GM12878 (cell line): ENCODE measurements around the gene S1PR4. TPM values are rescaled to one million over a fixed set of nuclear protein-coding genes. Genes with fewer than 3 reads are reported as not detected.

Experiments
- BCL11A ChIP-seq: IDR thresholded peaks from 2 replicates; pipeline ENCODE4 v1.6.1; 2011; ENCODE audit warnings: low read depth, low read length
- BHLHE40 ChIP-seq, 2 experiments: fragments of 450-650 bp in 1 of 2; IDR thresholded peaks; 2 replicates each; pipeline ENCODE4 v1.6.1; 2011 to 2017; ENCODE audit warnings: low read depth in 2 of 2, borderline replicate concordance in 1 of 2, improper control_type of control experiment in 1 of 2, low read length in 1 of 2, mild to moderate bottlenecking in 1 of 2
- BRCA1 ChIP-seq: IDR thresholded peaks from 2 replicates; pipeline ENCODE4 v1.6.1; 2011; ENCODE audit warnings: low read depth, low read length, improper control_type of control experiment
- CBX5 ChIP-seq: sonication (generic); IDR thresholded peaks from 2 replicates; pipeline ENCODE4 v1.6.1; 2016; ENCODE audit warnings: low read depth, moderate library complexity, mild to moderate bottlenecking, inconsistent platforms
- CEBPB ChIP-seq, 2 experiments: fragments of 150-350 bp in 1 of 2; IDR thresholded peaks; 2 replicates each; pipeline ENCODE4 v1.6.1; 2012 to 2014; ENCODE audit warnings: low read depth in 2 of 2, low read length in 2 of 2, borderline replicate concordance in 1 of 2, inconsistent platforms in 1 of 2
- EED ChIP-seq: sonication (generic); IDR thresholded peaks from 2 replicates; pipeline ENCODE4 v1.6.1; 2016; ENCODE audit warnings: antibody characterized with exemption, low read depth
- EP300 ChIP-seq, 2 experiments: fragments of 150-350 bp in 1 of 2; IDR thresholded peaks; 2 replicates each; pipeline ENCODE4 v1.6.1; 2011 to 2012; ENCODE audit warnings: low read depth in 2 of 2, low read length in 2 of 2, borderline replicate concordance in 1 of 2, improper control_type of control experiment in 1 of 2, inconsistent platforms in 1 of 2; ENCODE audit not compliant: control insufficient read depth in 1 of 2
- HCFC1 ChIP-seq: fragments of 150-350 bp; IDR thresholded peaks from 2 replicates; pipeline ENCODE4 v1.6.1; 2014; ENCODE audit warnings: low read length
- HDAC6 ChIP-seq: fragments of 200-600 bp; sonication (generic); IDR thresholded peaks from one replicate; pipeline ENCODE4 v1.8.0; 2017; ENCODE audit warnings: antibody characterized with exemption; ENCODE audit not compliant: unreplicated experiment
- MTA3 ChIP-seq: IDR thresholded peaks from 2 replicates; pipeline ENCODE4 v1.6.1; 2012; ENCODE audit warnings: low read length, inconsistent platforms, borderline replicate concordance
- MYC ChIP-seq: IDR thresholded peaks from 2 replicates; pipeline ENCODE4 v1.6.1; 2011; ENCODE audit warnings: mild to moderate bottlenecking, low read length, moderate library complexity, inconsistent platforms; ENCODE audit not compliant: insufficient read depth, insufficient replicate concordance, insufficient read length, severe bottlenecking
- NFXL1 ChIP-seq: fragments of 450-650 bp; IDR thresholded peaks from 2 replicates; pipeline ENCODE4 v1.6.1; 2017; ENCODE audit warnings: antibody characterized with exemption, mild to moderate bottlenecking, borderline replicate concordance
- NFYB ChIP-seq: IDR thresholded peaks from 2 replicates; pipeline ENCODE4 v1.6.1; 2011; ENCODE audit warnings: low read depth, mild to moderate bottlenecking, low read length, improper control_type of control experiment, moderate library complexity; ENCODE audit not compliant: insufficient read depth
- PAX5 ChIP-seq: IDR thresholded peaks from 2 replicates; pipeline ENCODE4 v1.6.1; 2011; ENCODE audit warnings: low read depth, low read length, borderline replicate concordance
- RAD21 ChIP-seq: IDR thresholded peaks from 2 replicates; pipeline ENCODE4 v1.6.1; 2011; ENCODE audit warnings: mild to moderate bottlenecking, low read depth, low read length, moderate library complexity; ENCODE audit not compliant: insufficient read depth
- RELB ChIP-seq: fragments of 450-650 bp; IDR thresholded peaks from 2 replicates; pipeline ENCODE4 v1.6.1; 2017; ENCODE audit warnings: low read depth, mild to moderate bottlenecking, moderate library complexity
- SP1 ChIP-seq: IDR thresholded peaks from one replicate; pipeline ENCODE4 v1.6.1; 2011; ENCODE audit warnings: low read depth, low read length
- SPI1 ChIP-seq: IDR thresholded peaks from 2 replicates; pipeline ENCODE4 v1.6.1; 2011; ENCODE audit warnings: low read depth, mild to moderate bottlenecking, low read length, moderate library complexity, borderline replicate concordance; ENCODE audit not compliant: insufficient read depth
- STAT1 ChIP-seq: fragments of 450-650 bp; conservative IDR thresholded peaks from 2 replicates; pipeline ENCODE4 v1.6.1; 2014; ENCODE audit warnings: antibody characterized with exemption, mild to moderate bottlenecking
- WRNIP1 ChIP-seq: IDR thresholded peaks from 2 replicates; pipeline ENCODE4 v1.6.1; 2011; ENCODE audit warnings: low read depth, low read length, improper control_type of control experiment, borderline replicate concordance
- ZBED1 ChIP-seq: IDR thresholded peaks from 2 replicates; pipeline ENCODE4 v1.6.1; 2016; ENCODE audit warnings: borderline replicate concordance
- polyA plus RNA-seq, 11 experiments: library from polyadenylated mRNA; depleted of rRNA in 4 of 11; unstranded in 6 of 11; stranded (reverse) in 5 of 11; fragments of >200 nt; fragmentation: Nextera tagmentation in 4 of 11; fragmentation: Illumina TruSeq in 1 of 11; extraction: Ambion mirVana in 4 of 11; extraction: Trizol in 1 of 11; gene quantifications; 1 replicate in 1 of 11; 2 replicates in 10 of 11; pipeline versions ENCODE4 v1.2.1 to v1.2.3, GENCODE V29; 2011 to 2016; ENCODE audit warnings: inconsistent platforms in 2 of 11, missing spikeins in 2 of 11, low read depth in 1 of 11
- total RNA-seq, 4 experiments: library from RNA; depleted of rRNA in 3 of 4; stranded (reverse); fragments of >200 nt in 3 of 4; fragmentation: Illumina TruSeq in 1 of 4; extraction: Trizol in 1 of 4; gene quantifications; 2 replicates each; pipeline versions ENCODE4 v1.2.1 to v1.2.3, GENCODE V29; 2013 to 2021
- TF ChIP-seq, protein P1 (sequence below): fragments of 450-650 bp; IDR thresholded peaks from 2 replicates; pipeline ENCODE4 v1.6.1; 2017; ENCODE audit warnings: mild to moderate bottlenecking, moderate library complexity
- TF ChIP-seq, protein P2 (sequence below): IDR thresholded peaks from 2 replicates; pipeline ENCODE4 v1.6.1; 2011; ENCODE audit warnings: borderline replicate concordance, low read depth, mild to moderate bottlenecking, moderate library complexity, mixed read lengths, low read length; ENCODE audit not compliant: insufficient read depth; ENCODE audit errors: extremely low read length

Gene S1PR4
- total and polyA plus RNA-seq, 10 of the 15 experiments (the other 5 are each of a cell fraction or from before 2014, with no cell fraction given), result 0.19 to 57.7 (median 32.4) TPM; not detected in 1

DNA sequence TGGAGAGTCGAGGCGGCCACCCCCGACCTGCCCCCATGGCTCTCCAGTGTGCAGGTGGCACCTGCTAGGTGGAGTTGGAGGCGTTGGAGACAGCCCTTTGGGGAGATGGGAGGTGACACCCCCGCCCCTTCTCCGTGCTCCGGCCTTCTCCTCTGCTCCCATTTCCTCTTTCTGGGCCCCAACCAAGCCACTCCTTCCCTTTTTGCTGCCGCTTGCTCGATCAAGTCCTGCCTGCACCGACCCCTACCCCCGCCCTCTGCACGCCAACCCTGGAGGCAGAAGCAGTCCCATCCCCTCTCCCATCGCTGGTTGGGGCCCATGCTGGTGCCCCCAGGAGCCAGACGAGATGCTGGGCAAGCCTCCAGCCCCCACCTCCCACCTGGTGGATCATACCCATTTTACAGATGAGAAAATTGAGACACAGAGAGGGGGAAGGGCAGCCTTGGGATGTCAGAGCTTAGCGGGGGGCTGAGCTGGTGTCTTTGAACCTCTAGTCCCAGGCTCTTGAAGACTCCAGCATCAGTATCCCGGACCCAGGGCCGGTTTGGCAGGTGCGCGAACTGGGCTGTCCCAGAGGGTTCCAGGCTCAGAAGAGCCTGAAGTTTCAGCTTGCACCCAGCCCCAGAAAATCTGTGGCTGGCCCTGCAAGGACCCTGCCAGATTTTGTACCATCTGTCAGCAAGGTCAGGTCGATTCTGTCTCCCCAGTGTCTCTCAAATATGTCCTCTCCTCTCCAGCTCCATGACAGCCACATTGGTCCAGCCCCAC is 32.5 kb upstream of the S1PR4 start (continued):
- TF ChIP-seq, protein P1, sequence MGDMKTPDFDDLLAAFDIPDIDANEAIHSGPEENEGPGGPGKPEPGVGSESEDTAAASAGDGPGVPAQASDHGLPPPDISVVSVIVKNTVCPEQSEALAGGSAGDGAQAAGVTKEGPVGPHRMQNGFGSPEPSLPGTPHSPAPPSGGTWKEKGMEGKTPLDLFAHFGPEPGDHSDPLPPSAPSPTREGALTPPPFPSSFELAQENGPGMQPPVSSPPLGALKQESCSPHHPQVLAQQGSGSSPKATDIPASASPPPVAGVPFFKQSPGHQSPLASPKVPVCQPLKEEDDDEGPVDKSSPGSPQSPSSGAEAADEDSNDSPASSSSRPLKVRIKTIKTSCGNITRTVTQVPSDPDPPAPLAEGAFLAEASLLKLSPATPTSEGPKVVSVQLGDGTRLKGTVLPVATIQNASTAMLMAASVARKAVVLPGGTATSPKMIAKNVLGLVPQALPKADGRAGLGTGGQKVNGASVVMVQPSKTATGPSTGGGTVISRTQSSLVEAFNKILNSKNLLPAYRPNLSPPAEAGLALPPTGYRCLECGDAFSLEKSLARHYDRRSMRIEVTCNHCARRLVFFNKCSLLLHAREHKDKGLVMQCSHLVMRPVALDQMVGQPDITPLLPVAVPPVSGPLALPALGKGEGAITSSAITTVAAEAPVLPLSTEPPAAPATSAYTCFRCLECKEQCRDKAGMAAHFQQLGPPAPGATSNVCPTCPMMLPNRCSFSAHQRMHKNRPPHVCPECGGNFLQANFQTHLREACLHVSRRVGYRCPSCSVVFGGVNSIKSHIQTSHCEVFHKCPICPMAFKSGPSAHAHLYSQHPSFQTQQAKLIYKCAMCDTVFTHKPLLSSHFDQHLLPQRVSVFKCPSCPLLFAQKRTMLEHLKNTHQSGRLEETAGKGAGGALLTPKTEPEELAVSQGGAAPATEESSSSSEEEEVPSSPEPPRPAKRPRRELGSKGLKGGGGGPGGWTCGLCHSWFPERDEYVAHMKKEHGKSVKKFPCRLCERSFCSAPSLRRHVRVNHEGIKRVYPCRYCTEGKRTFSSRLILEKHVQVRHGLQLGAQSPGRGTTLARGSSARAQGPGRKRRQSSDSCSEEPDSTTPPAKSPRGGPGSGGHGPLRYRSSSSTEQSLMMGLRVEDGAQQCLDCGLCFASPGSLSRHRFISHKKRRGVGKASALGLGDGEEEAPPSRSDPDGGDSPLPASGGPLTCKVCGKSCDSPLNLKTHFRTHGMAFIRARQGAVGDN, result no peak
- no peak for TF ChIP-seq BCL11A
- peak; percentile 85; the same call in 1 of the 2 replicates for TF ChIP-seq SPI1
- TF ChIP-seq HCFC1, result no peak
- TF ChIP-seq WRNIP1, result no peak
- no peak for TF ChIP-seq PAX5
- no peak for TF ChIP-seq NFYB
- no peak for TF ChIP-seq NFXL1
- peak; percentile 26; the same call in 1 of the 2 replicates for TF ChIP-seq RELB
- TF ChIP-seq RAD21, result no peak
- no peak for TF ChIP-seq CEBPB (IDR thresholded peaks at IDR 0.05; ENCODE audit: borderline replicate concordance in 1 of 2, low read depth in 2 of 2, low read length in 2 of 2)
- TF ChIP-seq, protein P2, sequence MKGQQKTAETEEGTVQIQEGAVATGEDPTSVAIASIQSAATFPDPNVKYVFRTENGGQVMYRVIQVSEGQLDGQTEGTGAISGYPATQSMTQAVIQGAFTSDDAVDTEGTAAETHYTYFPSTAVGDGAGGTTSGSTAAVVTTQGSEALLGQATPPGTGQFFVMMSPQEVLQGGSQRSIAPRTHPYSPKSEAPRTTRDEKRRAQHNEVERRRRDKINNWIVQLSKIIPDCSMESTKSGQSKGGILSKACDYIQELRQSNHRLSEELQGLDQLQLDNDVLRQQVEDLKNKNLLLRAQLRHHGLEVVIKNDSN, result no peak
- TF ChIP-seq SP1, result no peak
- TF ChIP-seq BRCA1, result no peak
- TF ChIP-seq STAT1, result no peak
- TF ChIP-seq ZBED1, result no peak
- TF ChIP-seq MYC, result no peak
- TF ChIP-seq EED, result peak; percentile 11; the same call in 1 of the 2 replicates
- TF ChIP-seq EP300 (IDR thresholded peaks at IDR 0.05; ENCODE audit: borderline replicate concordance in 1 of 2, control insufficient read depth in 1 of 2, low read depth in 2 of 2, low read length in 2 of 2), result no peak
- TF ChIP-seq BHLHE40 (IDR thresholded peaks at IDR 0.05; ENCODE audit: borderline replicate concordance in 1 of 2, low read depth in 2 of 2, low read length in 1 of 2), result peak in 1 of 2 experiments; percentile 31; a peak in 1 of 4 replicates
- no peak for TF ChIP-seq HDAC6
- TF ChIP-seq MTA3, result no peak
- TF ChIP-seq CBX5, result no peak
